Activated naive CD4-positive, alpha-beta T cell (primary cell): ENCODE data around the gene PPP2R3A.
"Not testable (repeated sequence)": the region's sequence is repeated elsewhere in the genome, so short reads cannot be mapped to it uniquely, and the experiment has no call there.

Experiments used
- DNase-seq, 4 experiments: peaks; one replicate each; lab custom pipeline; 2025; lab: John Stamatoyannopoulos, UW

Gene PPP2R3A, protein sequence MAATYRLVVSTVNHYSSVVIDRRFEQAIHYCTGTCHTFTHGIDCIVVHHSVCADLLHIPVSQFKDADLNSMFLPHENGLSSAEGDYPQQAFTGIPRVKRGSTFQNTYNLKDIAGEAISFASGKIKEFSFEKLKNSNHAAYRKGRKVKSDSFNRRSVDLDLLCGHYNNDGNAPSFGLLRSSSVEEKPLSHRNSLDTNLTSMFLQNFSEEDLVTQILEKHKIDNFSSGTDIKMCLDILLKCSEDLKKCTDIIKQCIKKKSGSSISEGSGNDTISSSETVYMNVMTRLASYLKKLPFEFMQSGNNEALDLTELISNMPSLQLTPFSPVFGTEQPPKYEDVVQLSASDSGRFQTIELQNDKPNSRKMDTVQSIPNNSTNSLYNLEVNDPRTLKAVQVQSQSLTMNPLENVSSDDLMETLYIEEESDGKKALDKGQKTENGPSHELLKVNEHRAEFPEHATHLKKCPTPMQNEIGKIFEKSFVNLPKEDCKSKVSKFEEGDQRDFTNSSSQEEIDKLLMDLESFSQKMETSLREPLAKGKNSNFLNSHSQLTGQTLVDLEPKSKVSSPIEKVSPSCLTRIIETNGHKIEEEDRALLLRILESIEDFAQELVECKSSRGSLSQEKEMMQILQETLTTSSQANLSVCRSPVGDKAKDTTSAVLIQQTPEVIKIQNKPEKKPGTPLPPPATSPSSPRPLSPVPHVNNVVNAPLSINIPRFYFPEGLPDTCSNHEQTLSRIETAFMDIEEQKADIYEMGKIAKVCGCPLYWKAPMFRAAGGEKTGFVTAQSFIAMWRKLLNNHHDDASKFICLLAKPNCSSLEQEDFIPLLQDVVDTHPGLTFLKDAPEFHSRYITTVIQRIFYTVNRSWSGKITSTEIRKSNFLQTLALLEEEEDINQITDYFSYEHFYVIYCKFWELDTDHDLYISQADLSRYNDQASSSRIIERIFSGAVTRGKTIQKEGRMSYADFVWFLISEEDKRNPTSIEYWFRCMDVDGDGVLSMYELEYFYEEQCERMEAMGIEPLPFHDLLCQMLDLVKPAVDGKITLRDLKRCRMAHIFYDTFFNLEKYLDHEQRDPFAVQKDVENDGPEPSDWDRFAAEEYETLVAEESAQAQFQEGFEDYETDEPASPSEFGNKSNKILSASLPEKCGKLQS (N-terminal part only)

GRCh38 chr3:135965506-135966270, at the start of gene PPP2R3A:
Gene PPP2R3A (plus strand): TSS chr3:135965728. CDS start chr3:136001499, 35,771 bp downstream.
- peak; percentile 22 to 56 (median 27) for DNase-seq

DNA sequence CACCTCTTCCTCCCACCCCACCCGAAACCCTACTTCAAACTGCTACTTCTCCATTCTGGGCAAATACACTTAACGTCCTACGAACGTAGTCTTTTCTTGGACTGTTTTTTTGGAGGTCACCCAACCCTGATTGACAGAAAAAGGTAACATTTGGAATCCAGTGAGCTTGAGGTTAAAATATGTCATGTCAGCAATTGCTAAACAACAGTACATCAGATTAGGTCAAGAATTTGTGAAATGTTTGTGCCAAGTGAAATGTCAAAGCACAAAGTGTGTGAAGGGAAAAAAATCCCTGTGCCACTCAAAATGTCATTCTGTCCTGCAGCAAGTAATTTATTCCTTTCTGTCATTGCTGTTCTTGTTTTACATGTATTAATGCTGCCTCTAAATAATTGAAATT, 49.2 kb upstream of the PPP2R3A start:
- no peak for DNase-seq

- no peak for DNase-seq
These were observed 48.5 kb upstream of the PPP2R3A start for GRCh38 chr3:135917076-135917475.

DNA sequence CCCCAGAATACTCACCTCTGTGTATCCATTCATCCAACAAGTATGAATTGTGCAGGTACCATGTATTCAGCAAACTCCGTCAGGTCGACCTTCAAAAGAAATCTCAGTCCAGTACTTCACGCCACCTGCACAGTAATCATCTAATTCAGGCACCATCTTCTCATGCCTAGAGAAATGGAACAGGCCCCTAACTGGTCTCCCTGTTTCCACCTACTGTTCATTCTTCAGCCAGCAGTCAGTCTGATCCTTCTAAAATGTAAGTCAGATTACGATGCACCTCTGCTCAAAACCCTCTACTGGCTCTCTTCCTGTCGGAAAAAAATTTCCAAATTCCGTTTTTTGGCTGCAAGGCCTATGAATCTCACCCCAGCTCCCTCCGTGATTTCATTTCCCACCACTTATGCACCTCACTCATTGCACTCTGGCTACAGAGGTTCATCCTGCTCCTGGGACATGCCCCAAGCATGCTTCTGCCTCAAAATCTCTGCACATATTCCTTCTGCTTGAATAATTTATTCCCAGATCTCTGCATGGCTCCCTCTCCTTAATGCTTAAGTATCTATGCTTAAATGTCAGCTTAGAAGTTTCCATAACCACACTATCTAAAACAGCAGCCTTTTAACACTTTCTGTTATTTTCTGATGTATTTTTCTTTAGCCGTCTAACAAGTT, 47.5 kb upstream of the PPP2R3A start:
- DNase-seq, result no peak

GRCh38 chr3:135918600-135918999, 46.9 kb upstream of the PPP2R3A start:
- no peak for DNase-seq

DNA sequence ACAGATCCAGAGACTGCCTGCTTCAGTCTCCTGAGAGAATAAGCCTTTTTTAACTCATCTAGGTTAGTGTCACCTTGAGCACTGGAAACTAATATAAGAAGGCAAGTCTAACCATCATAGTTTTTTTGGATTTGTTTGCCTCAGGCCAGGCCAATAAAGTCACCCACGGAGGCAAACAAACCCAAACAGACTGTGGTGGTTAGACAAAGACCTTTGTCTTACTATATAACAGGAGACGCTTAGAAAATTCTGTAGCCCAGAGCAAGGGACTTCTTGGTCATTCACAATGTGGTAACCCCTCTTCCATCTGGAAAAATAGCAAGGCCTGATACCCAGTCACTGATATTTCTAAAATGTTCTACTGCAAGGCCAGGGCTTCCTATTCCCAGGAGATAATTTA, 45.3 kb upstream of the PPP2R3A start:
- DNase-seq, result no peak

DNA sequence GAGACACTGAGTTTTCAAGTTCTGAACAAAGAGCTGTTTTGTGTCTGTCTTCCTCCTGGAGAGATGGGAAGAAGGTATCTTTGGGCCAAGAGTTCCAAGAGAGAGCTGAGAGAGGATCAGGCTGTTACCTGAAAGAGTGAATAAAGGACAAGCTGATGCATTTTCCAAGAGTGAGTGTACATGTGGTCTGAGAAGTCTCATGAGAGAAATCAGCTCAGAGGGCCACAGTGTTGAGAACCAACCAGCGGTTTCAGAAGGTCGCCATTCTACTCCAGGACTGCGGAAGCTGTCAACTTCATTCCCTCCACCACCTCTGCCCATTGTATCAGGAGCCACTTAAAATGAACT, 42.7 kb upstream of the PPP2R3A start:
- DNase-seq, result no peak

DNA sequence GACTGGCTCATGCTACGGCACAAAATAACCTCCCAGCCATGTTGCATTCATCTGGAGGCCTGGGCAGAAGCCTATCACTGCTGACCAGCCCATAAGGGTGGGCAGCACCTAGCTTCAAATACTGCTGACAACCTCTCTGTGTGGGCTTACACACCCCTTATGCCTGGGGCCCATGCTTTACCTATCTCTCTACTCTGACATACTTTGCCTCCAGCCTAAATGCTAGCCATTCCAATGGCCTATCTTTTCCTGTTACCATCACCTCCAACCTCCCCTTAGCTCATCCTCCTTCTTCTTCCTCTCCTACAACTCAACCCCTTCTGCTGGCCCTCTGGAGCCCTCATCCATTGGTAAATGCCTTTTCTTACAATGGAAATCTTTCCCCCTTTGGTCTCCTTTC, 41.0 kb upstream of the PPP2R3A start:
- no peak for DNase-seq

DNA sequence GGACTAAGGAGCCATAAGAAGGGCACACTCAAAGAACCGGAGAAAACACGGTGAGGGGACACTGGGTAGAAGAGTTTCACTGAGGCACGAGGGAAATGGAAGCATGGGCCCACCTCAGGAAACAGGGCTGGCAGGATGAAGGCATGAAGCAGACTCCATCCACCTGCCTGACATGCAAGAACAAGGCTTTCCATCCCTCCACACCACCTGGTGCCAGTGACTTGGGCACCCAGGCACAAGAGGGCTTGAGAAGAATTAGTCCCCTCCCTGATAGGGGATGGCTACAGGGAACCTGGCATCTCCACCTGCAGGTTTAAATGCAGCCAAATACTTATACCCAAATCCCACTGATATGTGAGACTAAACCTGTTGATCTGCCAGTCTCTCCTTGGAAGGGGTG, 38.9 kb upstream of the PPP2R3A start:
- DNase-seq, result no peak

DNA sequence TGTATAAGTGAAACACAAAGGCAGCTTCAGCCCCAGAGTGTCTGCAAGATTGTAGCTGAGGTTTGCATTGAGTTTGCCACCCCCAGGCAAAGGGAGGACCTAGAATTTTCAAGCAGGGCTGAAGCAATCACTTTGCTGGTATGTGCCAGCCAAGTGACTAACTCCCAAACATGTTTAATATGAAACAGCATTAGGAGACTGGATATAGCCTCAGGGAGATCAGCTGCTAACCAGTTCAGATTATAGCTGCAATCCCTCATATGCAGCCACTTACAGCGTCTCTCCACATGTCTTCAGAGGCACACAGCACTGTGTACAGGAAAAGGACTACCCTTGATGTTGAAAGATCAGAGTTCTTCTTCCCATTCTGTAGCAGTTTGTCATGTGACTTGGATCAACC, 38.4 kb upstream of the PPP2R3A start:
- DNase-seq, result no peak

DNA sequence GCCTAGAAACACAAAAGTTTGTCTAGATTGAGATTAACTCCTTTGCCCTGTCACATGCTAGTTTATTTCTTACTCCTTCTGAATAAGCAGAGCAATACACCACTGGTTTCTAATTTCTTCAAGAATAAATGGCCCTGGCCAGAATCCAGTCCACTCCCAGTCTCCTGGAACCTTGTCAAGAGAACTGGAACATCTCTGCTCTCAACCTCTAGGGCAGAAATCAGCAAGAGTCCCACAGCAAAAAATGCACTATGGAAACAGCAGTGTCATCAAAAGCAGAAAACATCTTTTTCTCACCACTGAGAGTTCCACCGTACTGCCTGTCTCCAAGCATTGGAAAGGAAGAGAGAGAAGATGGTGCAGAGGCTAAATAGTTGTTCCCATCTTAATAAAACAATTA, 35.9 kb upstream of the PPP2R3A start:
- DNase-seq, result no peak

DNA sequence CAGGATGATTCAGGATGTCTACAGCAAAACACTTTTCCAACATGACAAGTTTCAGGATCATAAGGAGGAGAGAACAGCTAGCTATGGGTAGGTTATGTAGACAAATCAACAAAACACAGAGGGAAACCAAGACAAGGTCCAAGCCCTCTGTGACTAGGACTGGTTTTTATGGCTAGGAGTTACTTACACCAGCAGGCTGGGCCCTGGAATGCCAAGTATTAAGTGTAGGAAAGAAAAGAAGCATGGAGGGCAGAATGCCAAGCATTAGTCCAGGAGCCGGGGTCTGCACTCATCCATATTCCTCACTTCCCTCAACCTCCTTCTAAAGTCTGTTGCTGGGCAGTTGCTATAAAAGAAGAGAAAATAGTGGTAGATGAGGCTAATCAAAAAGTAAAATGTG, 35.3 kb upstream of the PPP2R3A start:
- DNase-seq, result no peak

- DNase-seq, result not testable (repeated sequence)
These were observed 30.4 kb upstream of the PPP2R3A start for GRCh38 chr3:135935171-135935570.

GRCh38 chr3:135937766-135938165, 27.8 kb upstream of the PPP2R3A start:
- DNase-seq, result not testable (repeated sequence)

- no peak for DNase-seq
These were observed 20.7 kb upstream of the PPP2R3A start for GRCh38 chr3:135944831-135945230.

DNA sequence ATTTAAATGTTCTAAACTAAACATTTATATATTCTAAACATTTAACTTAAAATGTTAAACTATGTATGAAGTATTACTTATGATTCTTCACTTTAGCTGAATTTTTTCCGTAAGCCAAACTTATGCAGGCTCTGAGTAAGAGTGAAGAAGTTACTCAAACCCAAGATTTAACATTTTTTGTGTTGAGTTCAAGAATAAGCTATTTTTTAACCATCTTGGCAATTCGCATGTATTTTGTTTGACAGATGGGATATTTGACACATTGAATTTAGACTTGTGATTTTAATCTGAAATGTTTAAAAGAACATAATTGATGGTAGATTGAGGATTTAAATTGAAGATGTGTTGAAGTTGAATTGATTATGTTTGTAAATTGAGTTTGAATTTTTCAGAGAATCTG, 14.6 kb upstream of the PPP2R3A start:
- no peak for DNase-seq

DNA sequence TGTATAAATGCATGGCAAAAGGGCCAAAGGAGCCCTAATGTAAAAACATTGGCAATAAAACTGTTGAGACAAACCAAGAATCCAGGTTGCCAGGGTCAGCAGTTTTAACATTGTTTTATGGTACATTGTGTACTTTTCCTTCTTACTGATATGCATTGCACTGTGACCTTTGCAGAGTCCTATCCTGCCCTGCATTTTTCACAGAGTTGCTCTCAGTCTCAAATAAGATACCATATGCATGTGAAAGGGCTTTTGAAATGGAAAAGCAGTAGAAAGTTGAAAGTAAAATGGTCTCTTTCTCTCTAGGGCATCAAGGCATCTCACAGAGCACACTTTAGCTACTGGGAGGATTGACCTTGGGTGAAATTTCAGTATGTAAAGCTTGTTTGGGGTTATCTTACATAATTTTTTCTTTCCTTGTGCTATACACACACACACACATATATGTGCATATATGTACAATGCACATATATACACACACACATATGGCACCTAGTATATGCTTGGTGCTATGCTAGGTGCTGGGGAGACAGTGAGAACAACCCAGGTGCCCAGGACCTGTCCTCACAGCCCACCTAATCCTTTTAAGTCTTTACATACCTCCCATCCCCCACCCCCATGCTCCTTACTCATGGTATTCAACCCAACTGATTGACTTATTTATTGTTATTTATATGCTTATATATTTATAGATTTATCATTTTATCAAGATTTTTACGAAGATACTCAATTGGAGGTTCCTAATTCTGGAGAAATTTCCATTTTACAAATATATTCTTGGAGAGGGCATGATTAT, 1.2 kb upstream of the PPP2R3A start:
- no peak for DNase-seq

DNA sequence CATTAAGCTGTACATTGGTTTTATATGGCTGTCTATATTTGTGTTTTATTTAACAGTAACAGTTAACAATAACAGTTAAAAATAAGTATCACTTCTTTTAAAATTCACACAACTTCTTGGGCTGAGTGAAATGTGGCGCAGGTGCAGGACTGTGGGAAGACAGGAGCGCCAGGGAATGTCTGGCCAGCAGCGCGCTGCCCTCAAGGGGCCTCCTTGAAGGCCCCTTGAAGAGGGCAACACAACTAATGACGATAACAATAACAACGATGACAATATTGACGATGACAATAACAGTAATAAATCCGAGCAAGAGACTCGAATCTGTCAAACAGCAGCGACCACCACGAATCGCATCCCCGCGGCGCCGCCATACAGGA, 411 bp upstream of the PPP2R3A start:
- DNase-seq, result no peak

- DNase-seq, result no peak
These were observed 888 bp downstream of the PPP2R3A start for GRCh38 chr3:135966271-135966961.

GRCh38 chr3:135966962-135967274, 1.4 kb downstream of the PPP2R3A start:
- no peak for DNase-seq
